HG02588 (cell line): ENCODE measurements around the gene SLC29A2.

ENCODE experiments used
- ATAC-seq: cut with Tn5 transposase; IDR thresholded peaks from one replicate; pipeline ENCODE4 v1.9.1; 2021; ENCODE audit warnings: mild to moderate bottlenecking, moderate library complexity; ENCODE audit not compliant: unreplicated experiment

Gene SLC29A2

GRCh38 chr11:66335531-66336233 is 35.9 kb downstream of the SLC29A2 start:
- ATAC-seq: no peak

GRCh38 chr11:66334605-66335442 is 36.7 kb downstream of the SLC29A2 start:
- no peak for ATAC-seq

- no peak for ATAC-seq
Observed at GRCh38 chr11:66333896-66334604, 37.5 kb downstream of the SLC29A2 start.

GRCh38 chr11:66333220-66333877 is 38.2 kb downstream of the SLC29A2 start:
- ATAC-seq: no peak

GRCh38 chr11:66332371-66333219 is 39.0 kb downstream of the SLC29A2 start:
- no peak for ATAC-seq

GRCh38 chr11:66331542-66332370 is 39.8 kb downstream of the SLC29A2 start:
- ATAC-seq: no peak

- ATAC-seq: no peak
Observed at GRCh38 chr11:66330931-66331330, 40.6 kb downstream of the SLC29A2 start.

- no peak for ATAC-seq
Observed at GRCh38 chr11:66329165-66329673, 42.3 kb downstream of the SLC29A2 start.

- no peak for ATAC-seq
Observed at GRCh38 chr11:66328302-66329144, 43.0 kb downstream of the SLC29A2 start.

GRCh38 chr11:66328031-66328301 is 43.6 kb downstream of the SLC29A2 start:
- ATAC-seq: no peak

GRCh38 chr11:66327171-66328030 is 44.2 kb downstream of the SLC29A2 start:
- ATAC-seq: no peak

GRCh38 chr11:66326261-66327111 is 45.1 kb downstream of the SLC29A2 start:
- no peak for ATAC-seq

GRCh38 chr11:66325263-66325671 is 46.3 kb downstream of the SLC29A2 start:
- ATAC-seq: no peak

- no peak for ATAC-seq
Observed at GRCh38 chr11:66324664-66325063, 46.9 kb downstream of the SLC29A2 start.

GRCh38 chr11:66323684-66324083 is 47.9 kb downstream of the SLC29A2 start:
- no peak for ATAC-seq

GRCh38 chr11:66322732-66323427 is 48.7 kb downstream of the SLC29A2 start:
- no peak for ATAC-seq
